ENCODE data around the gene GPS1.

GPS1 gene

DNA sequence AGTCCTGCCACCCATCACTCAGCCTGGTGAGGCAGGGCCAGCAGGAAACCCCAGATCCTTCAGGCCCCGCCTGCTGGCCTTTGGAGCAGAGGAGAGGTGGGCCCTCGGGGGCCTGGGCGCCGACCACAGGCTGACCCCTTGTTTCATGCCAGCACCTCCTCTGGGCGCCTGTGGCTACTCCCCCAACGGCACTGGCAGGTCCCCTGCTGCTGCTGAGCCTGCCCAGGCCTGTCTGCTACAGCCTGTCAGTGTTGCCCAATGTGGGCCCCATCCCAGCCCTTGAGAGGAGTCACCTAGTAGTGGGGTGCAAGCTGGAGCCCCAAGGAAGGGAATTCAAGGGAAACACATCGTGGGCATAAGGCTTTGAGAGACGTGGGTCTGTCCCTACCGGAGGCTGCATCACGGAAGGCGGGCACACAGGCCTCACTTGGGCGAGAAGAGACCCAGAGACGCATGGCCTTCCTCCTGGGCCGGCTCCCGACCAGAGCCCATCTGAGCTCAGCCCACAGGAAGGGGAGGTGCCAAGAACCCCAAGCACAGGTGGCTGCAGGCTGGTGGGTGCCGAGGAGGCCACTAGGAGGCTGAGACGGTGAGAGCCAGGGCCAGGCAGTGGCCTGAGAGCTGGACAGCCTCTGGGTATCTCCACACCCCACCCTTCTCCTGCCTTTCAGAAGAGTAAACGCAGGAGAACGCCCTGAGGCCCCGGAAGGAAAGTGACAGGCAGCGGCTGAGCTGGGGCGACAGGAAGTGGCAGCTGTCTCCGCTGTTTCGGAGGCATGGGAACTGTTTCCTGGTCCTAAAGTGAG, 54.4 kb downstream of the GPS1 start:
- peak; percentile 25 to 34 for DNase-seq

GRCh38 chr17:82106688-82107305, 55.1 kb downstream of the GPS1 start:
- no peak for DNase-seq
